PC-3 (cell line): Measurements from ENCODE around the gene LAMA2. TPM values are rescaled to one million over a fixed set of nuclear protein-coding genes. Genes with fewer than 3 reads are reported as not detected.

ENCODE experiments used
- ATAC-seq: fragments of 200-7000 bp; cut with Tn5 transposase; 2 replicates; pipeline ENCODE4 v1.9.1; 2020; ENCODE audit warnings: mild to moderate bottlenecking, moderate library complexity
- BruUV-seq: library from RNA; stranded (reverse); fragments of 400-500 nt; replicated peaks from 2 replicates; lab custom pipeline; 2021; lab: Mats Ljungman, UMichigan
- CTCF ChIA-PET: fragments of 300-600 bp; sonication (Branson Sonifier 250); formaldehyde crosslinking; loops from one replicate; lab custom pipeline; 2022; ENCODE audit warnings: antibody characterized with exemption; lab: Charles Lee
- POLR2A ChIA-PET: fragments of 300-600 bp; sonication (Branson Sonifier 250); formaldehyde crosslinking; loops from one replicate; lab custom pipeline; 2022; ENCODE audit warnings: antibody characterized with exemption; ENCODE audit not compliant: unreplicated experiment; lab: Charles Lee
- DNase-seq: peaks from one replicate; pipeline ENCODE4 v3.0.0-alpha.2; 2015
- H2AFZ ChIP-seq: fragments of 300-600 bp; sonication (generic); 2 replicates; pipeline ENCODE4 v1.6.0; 2016; ENCODE audit warnings: antibody characterized with exemption, low read length
- H3F3A ChIP-seq: fragments of 300-600 bp; sonication (generic); one replicate; pipeline ENCODE4 v1.6.0; 2017; ENCODE audit warnings: antibody characterized with exemption, low read length, control low read depth, mild to moderate bottlenecking; ENCODE audit not compliant: unreplicated experiment
- H3K27ac ChIP-seq: fragments of 300-600 bp; sonication (generic); 2 replicates; pipeline ENCODE4 v1.5.1; 2016; ENCODE audit warnings: mild to moderate bottlenecking, low read length
- H3K27me3 ChIP-seq: fragments of 300-600 bp; sonication (generic); 2 replicates; pipeline ENCODE4 v1.6.1; 2016; ENCODE audit warnings: low read length, mixed read lengths
- H3K36me3 ChIP-seq: fragments of 300-600 bp; sonication (generic); 2 replicates; pipeline ENCODE4 v1.6.1; 2016; ENCODE audit warnings: low read depth, mixed run types, low read length, mixed read lengths
- H3K4me1 ChIP-seq: fragments of 300-600 bp; sonication (generic); 2 replicates; pipeline ENCODE4 v1.5.1; 2016; ENCODE audit warnings: low read length; ENCODE audit not compliant: insufficient read depth
- H3K4me2 ChIP-seq: fragments of 300-600 bp; sonication (generic); 2 replicates; pipeline ENCODE4 v1.6.0; 2016; ENCODE audit warnings: low read length
- H3K4me3 ChIP-seq: fragments of 300-600 bp; sonication (generic); 2 replicates; pipeline ENCODE4 v1.5.1; 2016; ENCODE audit warnings: mild to moderate bottlenecking, low read length, mixed read lengths
- H3K79me2 ChIP-seq: fragments of 300-600 bp; sonication (generic); 2 replicates; pipeline ENCODE4 v1.6.1; 2017; ENCODE audit warnings: low read length, mixed read lengths
- H3K9ac ChIP-seq: fragments of 300-600 bp; sonication (generic); 2 replicates; pipeline ENCODE4 v1.6.0; 2016; ENCODE audit warnings: mild to moderate bottlenecking, low read length
- H3K9me2 ChIP-seq: fragments of 300-600 bp; sonication (generic); replicated peaks from 2 replicates; pipeline ENCODE4 v1.6.1; 2016; ENCODE audit warnings: mixed run types, low read length, mixed read lengths
- H3K9me3 ChIP-seq: fragments of 300-600 bp; sonication (generic); 2 replicates; pipeline ENCODE4 v1.6.1; 2016; ENCODE audit warnings: low read length, mixed read lengths
- H4K20me1 ChIP-seq: fragments of 300-600 bp; sonication (generic); 2 replicates; pipeline ENCODE4 v1.6.1; 2016; ENCODE audit warnings: low read length, mixed read lengths
- EZH2 ChIP-seq: fragments of 300-600 bp; sonication (generic); IDR thresholded peaks from one replicate; pipeline ENCODE4 v1.6.1; 2017; ENCODE audit warnings: antibody characterized with exemption, mild to moderate bottlenecking, low read length; ENCODE audit not compliant: unreplicated experiment
- EZH2phosphoT487 ChIP-seq: fragments of 300-600 bp; sonication (generic); IDR thresholded peaks from 2 replicates; pipeline ENCODE4 v1.6.1; 2018; ENCODE audit warnings: mild to moderate bottlenecking, antibody characterized with exemption, low read length, borderline replicate concordance
- intact Hi-C: fragments of 100-400 bp; cut with micrococcal nuclease; formaldehyde crosslinking; loops from 2 replicates; pipeline ENCODE4 v1.9.0; 2023
- total RNA-seq: library from RNA; depleted of rRNA; stranded (reverse); fragments of >200 nt; gene quantifications from 2 replicates; pipeline ENCODE4 v1.2.3, GENCODE V29; 2014
- TF ChIP-seq, protein P1 (sequence below): fragments of 300-600 bp; sonication (generic); conservative IDR thresholded peaks from 2 replicates; pipeline ENCODE4 v1.5.1; 2017; ENCODE audit warnings: antibody characterized with exemption, low read depth, mild to moderate bottlenecking, low read length

Gene LAMA2
- total RNA-seq, 1 experiment from 2014 or later = 0.22 TPM

DNA sequence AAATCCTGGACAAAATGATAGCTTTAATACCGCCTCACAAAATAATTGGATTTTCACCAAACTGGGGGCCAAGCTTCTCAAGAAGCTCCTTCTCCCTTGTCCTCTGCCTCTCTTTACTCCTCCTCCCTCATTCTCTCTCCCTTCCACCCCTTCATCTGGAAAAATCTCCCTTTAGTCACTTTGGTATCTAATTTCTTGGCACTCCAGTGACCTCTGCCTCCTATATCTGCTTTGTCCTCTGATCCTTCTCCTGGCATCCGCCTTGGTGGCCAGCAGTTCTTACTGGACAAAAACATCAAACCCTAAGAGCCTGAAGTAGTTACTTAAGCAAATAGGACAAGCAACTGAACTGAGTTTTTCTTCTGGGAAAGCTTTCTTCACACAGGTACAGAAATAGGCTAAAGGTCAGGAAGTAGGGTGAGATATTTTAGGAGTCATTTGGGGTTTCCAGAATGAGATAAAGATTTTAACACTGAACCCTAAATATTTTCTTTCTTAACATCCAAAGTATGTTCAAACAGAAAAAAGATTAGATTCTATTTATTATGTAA, 606.4 kb downstream of the LAMA2 start:
- no peaks in the 10 kb centered on the region for H3K36me3 ChIP-seq
- no peaks in the 10 kb centered on the region for H4K20me1 ChIP-seq
- H3K9ac ChIP-seq = peak overlapping the region; percentile 98
- no peaks in the 10 kb centered on the region for H3K9me3 ChIP-seq
- peaks cover 51% of the 10 kb centered on the region for H3K4me1 ChIP-seq
- H3K9me2 ChIP-seq = no peaks in the 10 kb centered on the region
- H3K27ac ChIP-seq = peak overlapping the region; percentile 100
- intact Hi-C loops = no loop called here
- H3K4me3 ChIP-seq = no peak overlapping the region
- no TSS peak for BruUV-seq
- H3K79me2 ChIP-seq = no peaks in the 10 kb centered on the region
- no peaks in the 10 kb centered on the region for H3K27me3 ChIP-seq
- H3F3A ChIP-seq = peaks cover 3% of the 10 kb centered on the region
- peak overlapping the region; percentile 97 for H3K4me2 ChIP-seq
- TF ChIP-seq, protein P1, sequence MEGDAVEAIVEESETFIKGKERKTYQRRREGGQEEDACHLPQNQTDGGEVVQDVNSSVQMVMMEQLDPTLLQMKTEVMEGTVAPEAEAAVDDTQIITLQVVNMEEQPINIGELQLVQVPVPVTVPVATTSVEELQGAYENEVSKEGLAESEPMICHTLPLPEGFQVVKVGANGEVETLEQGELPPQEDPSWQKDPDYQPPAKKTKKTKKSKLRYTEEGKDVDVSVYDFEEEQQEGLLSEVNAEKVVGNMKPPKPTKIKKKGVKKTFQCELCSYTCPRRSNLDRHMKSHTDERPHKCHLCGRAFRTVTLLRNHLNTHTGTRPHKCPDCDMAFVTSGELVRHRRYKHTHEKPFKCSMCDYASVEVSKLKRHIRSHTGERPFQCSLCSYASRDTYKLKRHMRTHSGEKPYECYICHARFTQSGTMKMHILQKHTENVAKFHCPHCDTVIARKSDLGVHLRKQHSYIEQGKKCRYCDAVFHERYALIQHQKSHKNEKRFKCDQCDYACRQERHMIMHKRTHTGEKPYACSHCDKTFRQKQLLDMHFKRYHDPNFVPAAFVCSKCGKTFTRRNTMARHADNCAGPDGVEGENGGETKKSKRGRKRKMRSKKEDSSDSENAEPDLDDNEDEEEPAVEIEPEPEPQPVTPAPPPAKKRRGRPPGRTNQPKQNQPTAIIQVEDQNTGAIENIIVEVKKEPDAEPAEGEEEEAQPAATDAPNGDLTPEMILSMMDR = no peak
- TF ChIP-seq EZH2 (no peak), EZH2phosphoT487 (no peak)
- DNase-seq (no peak), ATAC-seq (no peak)
- ChIA-PET POLR2A (no interaction called here), CTCF (interaction anchor here (1.5 kb wide), 1 partner anchor 20 kb away, joined by 4 read pairs; no protein-coding TSS in a partner anchor)
- H2AFZ ChIP-seq = no peak overlapping the region; the same call in 1 of the 2 replicates

DNA sequence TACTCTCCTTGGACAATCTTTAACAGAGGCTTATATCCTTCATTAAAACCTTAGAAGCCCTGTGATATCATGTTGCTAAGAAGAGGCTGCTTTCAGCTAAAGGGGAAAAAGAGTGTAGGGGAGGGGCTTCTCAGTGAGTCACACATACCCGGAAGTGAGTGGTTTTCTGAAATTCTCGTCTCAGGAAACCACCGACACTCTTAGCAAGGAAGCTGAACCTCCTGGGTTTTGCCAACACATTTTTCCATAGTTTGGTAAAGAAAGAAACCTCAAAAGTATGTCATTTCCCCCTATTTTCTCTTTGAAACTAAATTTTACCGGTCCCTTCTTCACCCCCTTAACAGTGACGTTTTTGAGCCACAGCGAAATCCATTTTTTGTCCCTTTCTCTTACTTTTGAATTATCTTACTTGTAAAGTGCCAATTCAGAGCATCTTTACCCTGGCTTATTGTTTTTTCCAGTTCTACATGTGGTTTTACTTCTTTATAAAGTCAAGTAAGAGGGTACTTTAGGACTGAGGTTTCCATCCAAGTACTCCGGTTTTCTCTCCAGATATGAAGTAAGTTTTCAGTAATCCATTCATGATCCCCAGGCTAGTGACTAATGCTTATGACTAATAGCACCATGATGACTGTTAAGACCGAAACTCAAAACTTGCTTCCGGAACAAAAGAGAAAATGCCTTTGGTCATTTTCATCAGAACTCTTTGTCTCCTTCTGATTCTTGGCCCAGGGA, 607.8 kb downstream of the LAMA2 start:
- no peaks in the 10 kb centered on the region for H3K36me3 ChIP-seq
- intact Hi-C loops = loop anchor here (2.0 to 10.0 kb wide), 5 partner anchors 172 to 447 kb away; partner anchors contain the start of gene TMEM244
- H3K4me3 ChIP-seq = peak overlapping the region; percentile 68
- no peaks in the 10 kb centered on the region for H3K9me3 ChIP-seq
- TF ChIP-seq EZH2phosphoT487 (no peak), EZH2 (no peak)
- TF ChIP-seq, protein P1 = no peak
- no peaks in the 10 kb centered on the region for H3K9me2 ChIP-seq
- H3K27ac ChIP-seq = peak overlapping the region; percentile 100
- no peaks in the 10 kb centered on the region for H3K27me3 ChIP-seq
- H3K9ac ChIP-seq = peak overlapping the region; percentile 98
- peak overlapping the region; percentile 97 for H3K4me2 ChIP-seq
- H3K4me1 ChIP-seq = peaks cover 56% of the 10 kb centered on the region
- TSS peak; percentile 96 for BruUV-seq
- no peaks in the 10 kb centered on the region for H3K79me2 ChIP-seq
- H3F3A ChIP-seq = peaks cover 3% of the 10 kb centered on the region
- ATAC-seq (peak; percentile 82), DNase-seq (peak; percentile 95)
- no peaks in the 10 kb centered on the region for H4K20me1 ChIP-seq
- ChIA-PET CTCF (interaction anchor here (1.5 kb wide), 1 partner anchor 22 kb away, joined by 4 read pairs; no protein-coding TSS in a partner anchor), POLR2A (interaction anchor here (1.4 kb wide), 1 partner anchor 10 kb away, joined by 6 read pairs; no protein-coding TSS in a partner anchor)
- peak overlapping the region; percentile 25; the same call in 1 of the 2 replicates for H2AFZ ChIP-seq
